HCT116 (cell line): ENCODE data around the gene C2CD3.

Experiments used
- CTCF ChIP-seq, 3 experiments: fragments of 200-600 bp in 1 of 3; sonication (generic) in 1 of 3; IDR thresholded peaks in 2 of 3; conservative IDR thresholded peaks in 1 of 3; 2 replicates each; pipeline ENCODE4 v1.5.1; 2012 to 2017; ENCODE audit warnings: low read depth in 2 of 3, low read length in 2 of 3, antibody characterized with exemption in 1 of 3, borderline replicate concordance in 1 of 3, control low read depth in 1 of 3, mild to moderate bottlenecking in 1 of 3, mixed read lengths in 1 of 3, mixed run types in 1 of 3, moderate library complexity in 1 of 3; ENCODE audit not compliant: insufficient read depth in 1 of 3
- JUND ChIP-seq: IDR thresholded peaks from 2 replicates; pipeline ENCODE4 v1.6.1; 2012
- POLR2AphosphoS5 ChIP-seq: IDR thresholded peaks from 2 replicates; pipeline ENCODE4 v1.6.1; 2011; ENCODE audit warnings: mild to moderate bottlenecking, low read depth, low read length, moderate library complexity
- SIN3A ChIP-seq: IDR thresholded peaks from 2 replicates; pipeline ENCODE4 v1.6.1; 2012; ENCODE audit warnings: low read depth

- no peak for TF ChIP-seq POLR2AphosphoS5
- no peak for TF ChIP-seq CTCF (IDR thresholded peaks at IDR 0.05 in 2 of 3, conservative IDR thresholded peaks at IDR 0.05 in 1 of 3; ENCODE audit: borderline replicate concordance in 1 of 3, insufficient read depth in 1 of 3, low read depth in 2 of 3, low read length in 2 of 3)
- no peak for TF ChIP-seq JUND
- TF ChIP-seq SIN3A: no peak
These were observed 171.8 kb downstream of the C2CD3 start for GRCh38 chr11:73998846-73999575.
